Adrenal gland (tissue), 12 donors: ENCODE data around the gene ASXL1. TPM values are rescaled to one million over a fixed set of nuclear protein-coding genes. Genes with fewer than 3 reads are reported as not detected.

Experiments used
- DNase-seq, 7 donors: peaks; one replicate each; pipeline ENCODE4 v3.0.0-alpha.2; 2019 to 2020
- H3K27ac ChIP-seq, 5 donors: fragments of 200-600 bp; sonication (generic) in 4 of 5; 1 replicate in 3 of 5; 2 replicates in 2 of 5; pipeline versions ENCODE4 v1.5.1 to v1.8.0; 2016 to 2020; ENCODE audit warnings: mild to moderate bottlenecking in 1 of 5
- H3K27me3 ChIP-seq: fragments of 200-600 bp; 2 replicates; pipeline ENCODE4 v1.8.0; 2021
- H3K36me3 ChIP-seq, 2 donors: fragments of 200-600 bp; replicated peaks in 1 of 2; 1 replicate in 1 of 2; 2 replicates in 1 of 2; pipeline versions ENCODE4 v1.5.1 to v1.8.0; 2018 to 2022
- H3K4me1 ChIP-seq, 2 donors: fragments of 200-600 bp; replicated peaks in 1 of 2; 1 replicate in 1 of 2; 2 replicates in 1 of 2; pipeline versions ENCODE4 v1.5.1 to v1.8.0; 2018 to 2021
- H3K4me3 ChIP-seq, 4 donors: fragments of 200-600 bp; sonication (generic) in 3 of 4; one replicate each; pipeline ENCODE4 v1.5.1; 2016 to 2018
- H3K9me3 ChIP-seq, 3 donors: fragments of 200-600 bp; sonication (generic) in 1 of 3; replicated peaks in 1 of 3; 1 replicate in 2 of 3; 2 replicates in 1 of 3; pipeline versions ENCODE4 v1.5.1 to v1.8.0; 2016 to 2021
- CTCF ChIP-seq, 6 experiments: fragments of 450-650 bp in 4 of 6; fragments of 200-600 bp in 2 of 6; sonication (generic) in 1 of 6; IDR thresholded peaks; 1 replicate in 5 of 6; 2 replicates in 1 of 6; pipeline versions ENCODE4 v1.5.1 to v1.8.0; 2016 to 2021; ENCODE audit warnings: antibody characterized with exemption in 6 of 6, mild to moderate bottlenecking in 2 of 6, moderate library complexity in 1 of 6
- POLR2A ChIP-seq, 2 donors: fragments of 450-650 bp; IDR thresholded peaks; one replicate each; pipeline ENCODE4 v1.6.1; 2017; ENCODE audit warnings: antibody characterized with exemption in 2 of 2, mild to moderate bottlenecking in 2 of 2, moderate library complexity in 1 of 2
- WGBS, 4 donors: extraction: QIAGEN DNeasy Blood & Tissue Kit in 2 of 4; methylation state at CpG; one replicate each; pipeline versions ENCODE4 v1.1.5 to v1.1.7; 2013 to 2017; 5-methylcytosine and 5-hydroxymethylcytosine counted together
- intact Hi-C, 2 donors: fragments of 100-400 bp; cut with DNase I; formaldehyde crosslinking; loops; one replicate each; pipeline versions ENCODE4 v1.14.1 to v1.15.0; 2022 to 2023
- polyA plus RNA-seq, 3 donors: library from polyadenylated mRNA; stranded (reverse); fragments of 200-250 nt in 2 of 3; fragments of 350-450 nt in 1 of 3; fragmentation: Illumina TruSeq in 1 of 3; extraction: RNeasy Lipid Tissue Mini Kit (QIAGEN cat#74804) in 1 of 3; gene quantifications; one replicate each; pipeline ENCODE4 v1.2.3, GENCODE V29; 2013 to 2014
- total RNA-seq, 9 donors: library from RNA; depleted of rRNA in 4 of 9; stranded (reverse); fragments of >200 nt in 4 of 9; fragments of 120-200 nt in 1 of 9; fragmentation: NEBNext Ultra II Directional in 1 of 9; extraction: Animal tissue kit (Norgen Biotek cat#: 25700) in 1 of 9; gene quantifications; one replicate each; pipeline versions ENCODE4 v1.1.0 to v1.2.4, GENCODE V29; 2013 to 2023
- donor health status: healthy with polysubstance abuse.
- donor health status: Bipolar disorder and iron deficiency.
- donor health status: DM: yes; HTN: yes; CAD: no.
- donor health status: DM: no; HTN: no; CAD: no.
- donor health status: DM: no; HTN: no; CAD: no.
- donor health status: DM: yes; HTN: yes; CAD: no.

The ASXL1 gene
- total and polyA plus RNA-seq, 12 donors: 19.9 to 77.7 (median 51.8) TPM

DNA sequence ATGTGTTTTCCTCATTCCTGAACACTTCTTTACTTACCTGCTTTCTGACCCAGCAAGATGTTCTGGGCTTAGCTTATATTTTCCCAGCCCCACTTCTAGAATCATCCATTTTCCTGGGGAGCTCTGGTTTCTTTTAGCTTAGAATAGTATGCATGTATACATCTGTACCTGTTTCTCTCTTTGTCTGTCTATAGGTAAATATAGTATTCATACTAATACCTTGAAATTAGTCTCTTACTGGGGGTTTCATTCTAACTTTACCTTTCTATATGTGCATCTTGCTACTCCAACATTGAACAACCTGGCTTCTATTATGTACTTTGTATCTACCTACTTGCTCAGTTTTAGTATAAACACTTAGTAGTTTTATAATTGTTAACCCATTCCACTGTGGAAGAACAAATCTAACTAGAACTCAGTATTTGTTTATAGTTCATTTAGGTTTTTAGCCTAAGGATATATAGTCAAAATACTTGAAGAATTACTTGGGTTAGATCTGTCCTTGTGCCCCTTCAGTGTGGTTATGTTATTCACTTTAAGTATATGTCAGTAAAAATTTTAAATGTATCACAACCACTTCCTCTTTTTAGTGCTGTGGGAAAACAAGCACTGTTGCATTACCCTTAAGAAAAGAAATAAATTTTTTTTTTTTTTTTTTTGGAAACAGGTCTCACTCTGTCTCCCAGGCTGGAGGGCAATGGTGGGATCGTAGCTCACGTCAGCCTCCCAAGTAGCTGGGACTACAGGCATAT is 54.0 kb downstream of the ASXL1 start:
- intact Hi-C loops: no loop called here
- 74 to 82% (median 80%) methylated on average over 2 of the region's 2 CpGs for WGBS, 4 donors
- H3K4me3 ChIP-seq: no peak overlapping the region
- H3K27me3 ChIP-seq: no peaks in the 10 kb centered on the region
- H3K9me3 ChIP-seq: no peaks in the 10 kb centered on the region
- DNase-seq: no peak
- no peaks in the 10 kb centered on the region for H3K4me1 ChIP-seq
- H3K36me3 ChIP-seq: no peaks in the 10 kb centered on the region
- H3K27ac ChIP-seq: no peak overlapping the region
- TF ChIP-seq POLR2A (IDR thresholded peaks at IDR 0.05): no peak
- TF ChIP-seq CTCF (IDR thresholded peaks at IDR 0.05): no peak

- H3K4me1 ChIP-seq: no peaks in the 10 kb centered on the region
- DNase-seq: no peak
- H3K36me3 ChIP-seq: no peaks in the 10 kb centered on the region
- no peak overlapping the region for H3K4me3 ChIP-seq
- WGBS, 4 donors: 26 to 63% (median 56%) methylated on average over 2 of the region's 2 CpGs
- intact Hi-C loops: no loop called here
- H3K27me3 ChIP-seq: no peaks in the 10 kb centered on the region
- no peaks in the 10 kb centered on the region for H3K9me3 ChIP-seq
- TF ChIP-seq POLR2A (IDR thresholded peaks at IDR 0.05): no peak
- TF ChIP-seq CTCF (IDR thresholded peaks at IDR 0.05): no peak
- H3K27ac ChIP-seq: no peak overlapping the region
These were observed 57.4 kb downstream of the ASXL1 start for GRCh38 chr20:32415494-32415893.

DNA sequence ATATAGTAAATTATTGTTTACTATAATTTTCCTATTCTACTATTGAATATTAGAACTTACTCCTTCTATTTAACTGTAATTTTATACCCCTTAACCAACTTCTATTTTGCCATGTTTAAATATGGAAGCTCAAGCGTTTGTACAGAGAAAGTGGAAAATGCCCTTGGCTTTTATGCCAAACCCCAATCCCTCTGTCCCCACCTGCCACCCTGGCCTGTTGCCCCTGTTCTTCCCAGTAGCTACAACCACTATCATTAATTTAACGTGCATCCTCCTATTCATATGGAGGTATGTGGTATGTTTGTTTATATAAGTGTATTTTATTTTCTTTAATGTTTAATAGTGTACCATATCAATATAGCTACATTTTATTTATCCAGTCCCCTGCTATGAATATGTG is 58.1 kb downstream of the ASXL1 start:
- intact Hi-C loops: no loop called here
- Histone ChIP-seq H3K27me3 (no peaks in the 10 kb centered on the region), H3K4me1 (no peaks in the 10 kb centered on the region), H3K36me3 (no peaks in the 10 kb centered on the region), H3K4me3 (no peak overlapping the region), H3K9me3 (no peaks in the 10 kb centered on the region), H3K27ac (no peak overlapping the region)
- TF ChIP-seq POLR2A (IDR thresholded peaks at IDR 0.05) (no peak), CTCF (IDR thresholded peaks at IDR 0.05) (no peak)
- no peak for DNase-seq
- 76 to 83% (median 80%) methylated on average over 2 of the region's 2 CpGs for WGBS, 4 donors

- no peaks in the 10 kb centered on the region for H3K36me3 ChIP-seq
- no peaks in the 10 kb centered on the region for H3K4me1 ChIP-seq
- H3K9me3 ChIP-seq: no peaks in the 10 kb centered on the region
- WGBS, 4 donors: 89 to 96% (median 91%) methylated on average over 2 of the region's 2 CpGs
- no peak overlapping the region for H3K4me3 ChIP-seq
- DNase-seq: no peak
- H3K27me3 ChIP-seq: no peaks in the 10 kb centered on the region
- no peak overlapping the region for H3K27ac ChIP-seq
- TF ChIP-seq CTCF (IDR thresholded peaks at IDR 0.05): no peak
- no peak for TF ChIP-seq POLR2A (IDR thresholded peaks at IDR 0.05)
- intact Hi-C loops: no loop called here
These were observed 60.2 kb downstream of the ASXL1 start for GRCh38 chr20:32418376-32418775.
